ENCODE measurements around the gene KLHDC10.
"Not testable (repeated sequence)": the region's sequence is repeated elsewhere in the genome, so short reads cannot be mapped to it uniquely, and the experiment has no call there.

KLHDC10 gene

DNA sequence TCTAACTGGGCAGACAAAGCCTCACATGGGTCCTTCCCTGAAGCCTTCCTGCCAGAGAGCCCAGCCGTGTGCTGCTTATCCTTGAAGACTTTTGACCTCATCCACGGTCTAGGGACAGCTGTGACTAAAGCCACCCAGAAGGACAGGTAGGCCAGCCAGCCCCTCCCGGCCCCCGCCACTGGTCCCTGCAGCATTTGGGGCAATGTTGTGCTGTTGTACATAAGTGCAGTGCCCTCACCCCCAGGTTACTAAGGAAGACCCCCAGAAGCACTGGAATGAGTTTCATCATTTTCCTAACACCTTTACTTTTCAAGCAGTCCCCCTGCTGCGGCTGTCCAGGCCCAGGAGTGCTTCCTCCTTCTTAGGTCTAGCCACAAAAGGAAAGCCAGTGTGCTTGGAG lies 91.9 kb downstream of the KLHDC10 start:
- no peak for DNase-seq

DNA sequence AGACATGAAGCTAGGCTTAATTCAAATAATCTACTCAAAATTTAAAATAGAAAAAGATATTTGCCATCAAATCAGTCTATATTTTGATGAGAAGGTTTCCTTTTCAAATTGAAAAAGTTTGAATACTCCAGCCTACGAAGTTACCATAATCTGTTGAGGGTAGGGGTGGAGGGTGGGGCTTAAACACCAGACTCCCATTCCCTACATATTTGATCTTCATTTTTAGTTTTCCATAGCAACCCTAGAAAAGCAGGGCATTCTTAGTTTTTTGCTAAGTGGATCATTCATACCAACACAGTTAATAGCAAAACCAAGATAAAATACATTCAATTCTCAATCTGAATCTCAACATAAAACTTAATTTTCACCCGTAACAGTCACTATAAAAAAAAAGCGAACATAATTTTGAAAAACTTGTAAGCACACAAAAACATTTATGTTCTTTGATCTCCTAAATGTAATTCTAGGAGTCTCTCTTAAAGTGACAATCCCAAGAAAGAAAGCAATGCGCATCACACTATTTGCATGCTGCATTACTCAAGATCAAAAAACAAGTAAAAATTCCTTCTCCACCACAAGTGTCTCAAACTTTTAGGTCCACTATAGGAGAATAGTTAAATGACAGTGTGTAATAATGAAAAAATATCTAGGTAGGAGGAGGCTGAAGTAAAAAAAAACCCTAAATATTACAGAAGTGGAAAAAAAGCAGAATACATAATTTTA lies 104.1 kb downstream of the KLHDC10 start:
- DNase-seq: no peak

DNA sequence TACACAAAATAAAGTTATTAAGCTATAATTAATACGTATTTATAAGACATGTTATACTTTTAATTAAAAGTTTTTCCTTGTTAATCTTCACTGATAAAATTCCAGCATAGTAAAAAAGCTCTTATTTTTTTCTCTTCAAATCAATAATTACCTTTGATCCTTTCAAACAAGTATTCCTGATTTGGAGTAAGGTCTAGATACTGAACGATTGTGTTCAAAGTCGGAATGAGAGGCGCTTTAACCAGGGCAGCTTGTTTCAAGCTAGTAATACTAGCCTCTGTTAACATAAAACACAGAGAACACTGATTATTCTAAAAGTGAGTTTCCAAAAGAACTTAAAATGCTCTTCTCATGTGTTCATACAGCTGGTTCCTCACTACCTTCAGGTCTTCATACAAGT lies 107.9 kb downstream of the KLHDC10 start:
- DNase-seq: no peak

DNA sequence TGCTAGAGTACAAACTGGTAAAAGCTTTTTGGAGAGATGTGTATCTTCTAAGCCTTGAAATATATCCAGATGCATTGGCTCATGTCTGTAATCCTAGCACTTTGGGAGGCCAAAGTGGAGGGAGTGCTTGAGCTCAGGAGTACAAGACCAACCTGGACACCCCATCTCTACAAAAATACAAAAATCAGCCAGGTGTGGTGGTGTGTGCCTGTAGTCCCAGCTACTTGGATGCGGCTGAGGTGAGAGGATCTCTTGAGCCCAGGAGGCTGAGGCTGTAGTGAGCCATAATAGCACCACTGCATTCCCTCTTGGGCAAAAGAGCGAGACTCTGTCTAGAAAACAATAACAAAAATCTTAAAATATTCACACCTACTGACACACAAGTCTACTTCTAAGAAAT lies 109.3 kb downstream of the KLHDC10 start:
- no peak for DNase-seq

DNA sequence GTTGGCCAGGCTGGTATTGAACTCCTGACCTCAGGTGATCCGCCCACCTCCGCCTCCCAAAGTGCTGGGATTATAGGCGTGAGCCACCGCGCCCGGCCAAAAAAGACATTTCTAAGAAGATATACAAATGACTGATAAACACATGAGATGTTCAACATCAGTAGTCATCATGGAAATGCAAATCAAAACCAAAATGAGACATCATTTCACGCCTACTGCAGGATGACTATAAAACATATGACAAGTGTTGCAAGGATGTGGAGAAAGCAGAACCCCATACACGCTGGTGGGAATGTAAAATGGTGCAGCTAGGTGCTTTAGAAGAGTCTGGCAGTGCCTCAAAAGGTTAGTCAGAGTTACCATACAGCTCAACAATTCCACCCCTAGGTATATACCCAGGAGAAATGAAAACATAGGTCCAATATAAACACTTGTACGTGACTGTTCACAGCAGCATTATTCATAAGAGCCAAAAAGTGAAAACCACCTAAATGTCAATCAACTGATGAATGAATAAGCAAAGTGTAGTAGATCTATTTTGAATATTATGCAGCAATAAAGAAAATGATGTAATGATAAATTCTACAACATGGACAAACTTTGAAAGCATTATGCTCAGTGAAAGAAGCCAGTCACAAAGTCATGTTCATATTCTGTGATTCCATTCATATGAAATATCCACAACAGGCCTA lies 110.4 kb downstream of the KLHDC10 start:
- no peak for DNase-seq

DNA sequence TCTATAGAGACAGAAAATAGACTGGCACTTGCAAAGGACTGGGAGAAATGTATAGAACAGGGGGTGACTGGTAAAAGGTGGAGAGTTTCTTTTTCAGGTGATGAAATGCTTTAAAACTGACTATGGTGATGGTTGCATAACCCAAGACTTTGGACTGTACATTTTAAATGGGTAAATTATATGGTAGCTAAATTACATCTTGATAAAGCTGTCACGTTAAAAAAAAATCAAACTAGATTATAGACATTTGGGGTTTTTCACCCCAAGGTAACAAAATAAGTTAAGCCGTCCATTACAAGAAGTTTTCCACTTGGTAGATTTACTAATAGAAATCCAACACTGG lies 110.9 kb downstream of the KLHDC10 start:
- DNase-seq: no peak

DNA sequence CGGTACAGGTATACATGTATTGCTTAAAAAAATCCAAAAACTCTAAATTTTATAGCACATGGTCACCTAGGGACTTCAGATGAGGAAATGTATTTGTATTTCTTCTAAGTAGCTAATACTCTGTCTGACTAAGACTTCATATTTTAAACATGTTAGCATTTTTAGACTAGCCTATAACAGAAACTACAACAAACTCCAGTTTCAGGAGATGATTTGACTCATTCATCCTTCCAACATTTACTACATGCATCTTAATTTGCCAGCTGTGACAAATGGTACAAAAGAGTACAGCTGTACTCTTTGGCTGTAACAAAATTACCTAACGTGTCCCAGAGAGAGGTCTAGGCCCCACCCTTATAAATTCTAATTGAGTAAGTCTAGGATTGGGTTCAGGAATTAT lies 112.7 kb downstream of the KLHDC10 start:
- no peak for DNase-seq

DNA sequence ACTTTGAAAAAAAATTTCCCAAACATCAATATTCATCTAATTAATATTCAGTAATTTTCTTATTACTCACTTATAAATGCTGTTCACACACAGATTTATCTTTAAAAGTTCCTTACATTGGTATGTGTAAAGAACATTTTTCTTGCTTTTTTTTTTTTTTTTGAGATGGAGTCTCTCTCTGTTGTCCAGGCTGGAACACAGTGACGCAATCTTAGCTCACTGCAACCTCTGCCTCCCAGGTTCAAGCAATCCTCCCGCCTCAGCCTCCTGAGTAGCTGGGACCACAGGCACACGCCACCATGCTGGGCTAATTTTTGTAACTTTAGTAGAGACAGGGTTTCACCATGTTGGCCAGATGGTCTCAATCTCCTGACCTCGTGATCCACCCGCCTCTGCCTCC lies 114.0 kb downstream of the KLHDC10 start:
- DNase-seq: not testable (repeated sequence)

Measured in DMS53 (cell line).